Kidney (tissue), 14 donors: ENCODE data around the gene BECN2. TPM values are rescaled to one million over a fixed set of nuclear protein-coding genes. Genes with fewer than 3 reads are reported as not detected.

Experiments
- DNase-seq, 5 donors: peaks; one replicate each; pipeline ENCODE4 v3.0.0-alpha.2; 2013 to 2020
- FAIRE-seq: peaks from 2 replicates; lab custom pipeline; 2012; peaks lifted over from hg19 to GRCh38; lab: Jason Lieb, UNC
- H3K27ac ChIP-seq, 2 donors: one replicate each; pipeline ENCODE4 v1.7.0; 2013; ENCODE audit warnings: low read depth in 2 of 2, low read length in 2 of 2, inconsistent platforms in 1 of 2
- H3K27me3 ChIP-seq: one replicate; pipeline ENCODE4 v1.7.1; 2013; ENCODE audit warnings: low read length, inconsistent platforms; ENCODE audit not compliant: control insufficient read depth, insufficient read depth
- H3K36me3 ChIP-seq, 3 donors: one replicate each; pipeline versions ENCODE4 v1.7.0 to v1.7.1; 2013; ENCODE audit warnings: low read length in 3 of 3, control low read depth in 1 of 3, inconsistent platforms in 1 of 3; ENCODE audit not compliant: insufficient read depth in 3 of 3, control insufficient read depth in 2 of 3
- H3K4me1 ChIP-seq, 3 donors: one replicate each; pipeline versions ENCODE4 v1.7.0 to v1.7.1; 2013; ENCODE audit warnings: low read length in 3 of 3, inconsistent platforms in 1 of 3, low read depth in 1 of 3; ENCODE audit not compliant: control insufficient read depth in 2 of 3, insufficient read depth in 2 of 3
- H3K4me3 ChIP-seq, 3 donors: one replicate each; pipeline versions ENCODE4 v1.7.0 to v1.8.1; 2013; ENCODE audit warnings: low read length in 3 of 3, control low read depth in 1 of 3, inconsistent platforms in 1 of 3
- H3K9ac ChIP-seq, 3 donors: one replicate each; pipeline versions ENCODE4 v1.7.0 to v1.7.1; 2013; ENCODE audit warnings: low read length in 3 of 3, control low read depth in 1 of 3, inconsistent platforms in 1 of 3
- H3K9me3 ChIP-seq, 3 donors: one replicate each; pipeline versions ENCODE4 v1.7.0 to v1.7.1; 2013; ENCODE audit warnings: low read length in 3 of 3, control low read depth in 1 of 3, inconsistent platforms in 1 of 3; ENCODE audit not compliant: control insufficient read depth in 2 of 3, insufficient read depth in 1 of 3
- intact Hi-C: fragments of 100-400 bp; cut with DNase I; formaldehyde crosslinking; loops from one replicate; pipeline ENCODE4 v1.11.1; 2022
- polyA plus RNA-seq: library from polyadenylated mRNA; stranded (reverse); fragments of 350-450 nt; fragmentation: Illumina TruSeq; extraction: RNeasy Lipid Tissue Mini Kit (QIAGEN cat#74804); gene quantifications from one replicate; pipeline ENCODE4 v1.2.3, GENCODE V29; 2014; ENCODE audit warnings: low read depth, low replicate concordance; ENCODE audit not compliant: insufficient read depth
- total RNA-seq: library from RNA; stranded (reverse); fragmentation: NEBNext Ultra II Directional; extraction: Animal tissue kit (Norgen Biotek cat#: 25700); gene quantifications from one replicate; pipeline ENCODE4 v1.2.1, GENCODE V29; 2021
- TF ChIP-seq, protein P1 (sequence below): IDR thresholded peaks from 3 replicates; pipeline ENCODE4 v1.5.1; 2012; ENCODE audit warnings: mild to moderate bottlenecking, moderate library complexity, borderline replicate concordance; ENCODE audit not compliant: insufficient read depth; ENCODE audit errors: extremely low read depth
- donor health status: control.
- donor health status: control.
- donor health status: control.
- donor health status: control.
- donor health status: control.
- donor health status: DM: yes; HTN: yes; CAD: no.
- donor health status: Normal renal cell carcinoma (clear cell type).

Gene BECN2
- total and polyA plus RNA-seq, 2 donors from 2014 or later: not detected

DNA sequence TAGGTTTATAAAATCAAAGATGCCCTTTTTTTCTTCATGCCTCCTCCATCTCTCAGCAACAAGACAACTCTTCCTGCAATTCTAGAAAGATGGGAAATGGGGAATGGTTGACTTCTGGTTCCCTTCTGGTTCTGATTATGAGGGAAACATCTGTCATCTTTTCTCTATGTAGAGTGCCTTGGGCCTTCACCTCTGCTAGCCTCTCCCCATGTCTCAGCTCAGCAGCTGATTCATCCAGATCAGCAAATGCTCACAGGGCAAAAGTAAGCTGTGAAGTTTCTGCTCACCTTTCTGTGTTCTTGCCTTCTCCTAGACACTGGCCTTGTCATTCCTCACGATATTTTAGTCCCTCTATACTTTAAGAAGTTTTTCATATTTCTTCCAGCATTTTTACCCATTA is 17.8 kb upstream of the BECN2 start:
- intact Hi-C loops: no loop called here
- Histone ChIP-seq H3K27me3 (no peaks in the 10 kb centered on the region), H3K9ac (no peak overlapping the region), H3K9me3 (no peaks in the 10 kb centered on the region), H3K4me1 (no peaks in the 10 kb centered on the region), H3K36me3 (no peaks in the 10 kb centered on the region), H3K27ac (no peak overlapping the region), H3K4me3 (no peak overlapping the region)
- FAIRE-seq: no peak
- TF ChIP-seq, protein P1, sequence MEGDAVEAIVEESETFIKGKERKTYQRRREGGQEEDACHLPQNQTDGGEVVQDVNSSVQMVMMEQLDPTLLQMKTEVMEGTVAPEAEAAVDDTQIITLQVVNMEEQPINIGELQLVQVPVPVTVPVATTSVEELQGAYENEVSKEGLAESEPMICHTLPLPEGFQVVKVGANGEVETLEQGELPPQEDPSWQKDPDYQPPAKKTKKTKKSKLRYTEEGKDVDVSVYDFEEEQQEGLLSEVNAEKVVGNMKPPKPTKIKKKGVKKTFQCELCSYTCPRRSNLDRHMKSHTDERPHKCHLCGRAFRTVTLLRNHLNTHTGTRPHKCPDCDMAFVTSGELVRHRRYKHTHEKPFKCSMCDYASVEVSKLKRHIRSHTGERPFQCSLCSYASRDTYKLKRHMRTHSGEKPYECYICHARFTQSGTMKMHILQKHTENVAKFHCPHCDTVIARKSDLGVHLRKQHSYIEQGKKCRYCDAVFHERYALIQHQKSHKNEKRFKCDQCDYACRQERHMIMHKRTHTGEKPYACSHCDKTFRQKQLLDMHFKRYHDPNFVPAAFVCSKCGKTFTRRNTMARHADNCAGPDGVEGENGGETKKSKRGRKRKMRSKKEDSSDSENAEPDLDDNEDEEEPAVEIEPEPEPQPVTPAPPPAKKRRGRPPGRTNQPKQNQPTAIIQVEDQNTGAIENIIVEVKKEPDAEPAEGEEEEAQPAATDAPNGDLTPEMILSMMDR: no peak
- DNase-seq: no peak

DNA sequence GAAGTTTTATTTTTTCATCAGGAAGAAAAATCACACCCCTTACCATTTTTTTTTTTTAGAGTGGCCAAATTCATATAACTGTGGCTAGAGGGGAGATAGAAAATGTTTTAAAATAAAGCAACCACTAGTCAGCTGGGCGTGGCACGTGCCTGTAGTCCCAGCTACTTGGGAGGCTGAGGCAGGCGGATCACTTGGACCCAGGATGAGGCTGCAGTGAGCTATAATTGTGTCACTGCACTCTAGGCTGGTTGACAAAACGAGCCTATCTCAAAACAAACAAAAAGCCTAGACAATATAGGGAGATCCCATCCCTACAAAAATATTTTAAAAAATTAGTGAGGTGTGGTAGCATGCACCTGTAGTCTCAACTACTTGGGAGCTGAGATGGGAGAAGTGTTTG is 14.8 kb upstream of the BECN2 start:
- FAIRE-seq (no peak), DNase-seq (no peak)
- Histone ChIP-seq H3K9me3 (no peaks in the 10 kb centered on the region), H3K27me3 (no peaks in the 10 kb centered on the region), H3K36me3 (no peaks in the 10 kb centered on the region), H3K4me1 (no peaks in the 10 kb centered on the region), H3K4me3 (no peak overlapping the region), H3K27ac (no peak overlapping the region), H3K9ac (no peak overlapping the region)
- TF ChIP-seq, protein P1: no peak
- intact Hi-C loops: no loop called here

DNA sequence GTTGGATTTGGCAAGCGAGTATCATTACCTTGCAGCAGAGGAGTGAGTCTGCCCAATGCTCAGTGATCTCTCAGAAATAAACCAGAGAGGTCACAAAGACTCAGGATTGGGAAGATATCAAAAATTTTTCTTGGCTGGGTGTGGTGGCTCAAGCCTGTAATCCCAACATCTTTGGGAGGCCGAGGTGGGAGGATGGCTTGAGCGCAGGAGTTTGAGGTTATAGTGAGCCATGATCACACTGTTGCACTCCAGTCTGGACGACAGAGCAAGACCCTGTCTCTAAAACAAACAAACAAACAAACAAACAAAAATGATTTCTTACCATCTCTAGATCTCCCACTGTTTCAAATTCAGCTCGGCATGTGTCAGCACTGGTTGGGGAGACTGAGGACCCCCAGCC is 13.3 kb upstream of the BECN2 start:
- Histone ChIP-seq H3K4me1 (no peaks in the 10 kb centered on the region), H3K27me3 (no peaks in the 10 kb centered on the region), H3K4me3 (no peak overlapping the region), H3K9ac (no peak overlapping the region), H3K27ac (no peak overlapping the region), H3K36me3 (no peaks in the 10 kb centered on the region), H3K9me3 (no peaks in the 10 kb centered on the region)
- no peak for DNase-seq
- TF ChIP-seq, protein P1: no peak
- FAIRE-seq: no peak
- intact Hi-C loops: no loop called here

DNA sequence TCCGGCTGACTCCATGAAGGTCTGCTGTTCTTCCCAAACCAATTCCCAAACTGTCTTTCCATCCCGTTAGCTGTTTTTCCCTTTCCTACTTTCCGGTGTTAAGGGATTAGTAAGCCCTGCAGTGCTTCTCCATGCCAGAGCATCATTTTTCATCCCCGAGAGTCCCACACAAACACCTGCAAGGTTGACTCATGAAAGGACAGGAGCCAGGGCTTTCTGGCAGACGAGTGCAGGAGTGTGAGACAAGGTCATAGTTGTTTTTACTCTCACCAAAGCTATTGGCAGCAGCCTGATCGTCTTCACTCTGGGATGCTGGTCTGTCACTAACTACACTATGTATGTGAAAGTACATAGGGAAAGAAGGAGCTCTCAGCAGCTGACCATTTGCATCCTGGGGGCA is 10.2 kb upstream of the BECN2 start:
- Histone ChIP-seq H3K9me3 (no peaks in the 10 kb centered on the region), H3K27ac (no peak overlapping the region), H3K9ac (no peak overlapping the region), H3K4me1 (no peaks in the 10 kb centered on the region), H3K4me3 (no peak overlapping the region), H3K36me3 (no peaks in the 10 kb centered on the region), H3K27me3 (no peaks in the 10 kb centered on the region)
- intact Hi-C loops: no loop called here
- FAIRE-seq (no peak), DNase-seq (no peak)
- TF ChIP-seq, protein P1: no peak
